ENCODE results near the gene ABLIM2.

The ABLIM2 gene

GRCh38 chr4:8037150-8037769 lies 121.4 kb downstream of the ABLIM2 start:
- TF ChIP-seq, protein P1, sequence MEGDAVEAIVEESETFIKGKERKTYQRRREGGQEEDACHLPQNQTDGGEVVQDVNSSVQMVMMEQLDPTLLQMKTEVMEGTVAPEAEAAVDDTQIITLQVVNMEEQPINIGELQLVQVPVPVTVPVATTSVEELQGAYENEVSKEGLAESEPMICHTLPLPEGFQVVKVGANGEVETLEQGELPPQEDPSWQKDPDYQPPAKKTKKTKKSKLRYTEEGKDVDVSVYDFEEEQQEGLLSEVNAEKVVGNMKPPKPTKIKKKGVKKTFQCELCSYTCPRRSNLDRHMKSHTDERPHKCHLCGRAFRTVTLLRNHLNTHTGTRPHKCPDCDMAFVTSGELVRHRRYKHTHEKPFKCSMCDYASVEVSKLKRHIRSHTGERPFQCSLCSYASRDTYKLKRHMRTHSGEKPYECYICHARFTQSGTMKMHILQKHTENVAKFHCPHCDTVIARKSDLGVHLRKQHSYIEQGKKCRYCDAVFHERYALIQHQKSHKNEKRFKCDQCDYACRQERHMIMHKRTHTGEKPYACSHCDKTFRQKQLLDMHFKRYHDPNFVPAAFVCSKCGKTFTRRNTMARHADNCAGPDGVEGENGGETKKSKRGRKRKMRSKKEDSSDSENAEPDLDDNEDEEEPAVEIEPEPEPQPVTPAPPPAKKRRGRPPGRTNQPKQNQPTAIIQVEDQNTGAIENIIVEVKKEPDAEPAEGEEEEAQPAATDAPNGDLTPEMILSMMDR (conservative IDR thresholded peaks at IDR 0.05), result no peak
- no peak overlapping the region for H3K27ac ChIP-seq

DNA sequence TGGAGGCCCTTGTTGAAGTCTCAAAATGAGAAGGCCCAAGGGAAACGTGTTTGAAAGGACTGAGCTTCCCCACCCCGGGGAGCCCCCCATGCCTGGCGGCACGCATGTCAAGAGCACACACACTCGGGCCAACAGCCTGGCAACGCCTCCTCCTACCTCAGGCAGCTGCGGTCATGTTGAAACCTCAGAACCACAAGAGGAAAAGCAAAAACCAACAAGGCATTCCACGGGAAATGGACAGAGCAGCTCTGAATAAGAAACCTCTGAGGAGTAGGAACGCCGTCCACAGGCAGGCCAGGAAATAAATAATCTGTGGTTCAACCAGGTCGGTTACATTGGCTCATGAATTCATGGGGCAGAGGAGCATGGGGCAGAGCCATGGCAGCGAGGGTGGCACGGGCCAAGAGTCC lies 123.2 kb downstream of the ABLIM2 start:
- no peak overlapping the region for H3K27ac ChIP-seq
- TF ChIP-seq, protein P1 (conservative IDR thresholded peaks at IDR 0.05), result no peak

DNA sequence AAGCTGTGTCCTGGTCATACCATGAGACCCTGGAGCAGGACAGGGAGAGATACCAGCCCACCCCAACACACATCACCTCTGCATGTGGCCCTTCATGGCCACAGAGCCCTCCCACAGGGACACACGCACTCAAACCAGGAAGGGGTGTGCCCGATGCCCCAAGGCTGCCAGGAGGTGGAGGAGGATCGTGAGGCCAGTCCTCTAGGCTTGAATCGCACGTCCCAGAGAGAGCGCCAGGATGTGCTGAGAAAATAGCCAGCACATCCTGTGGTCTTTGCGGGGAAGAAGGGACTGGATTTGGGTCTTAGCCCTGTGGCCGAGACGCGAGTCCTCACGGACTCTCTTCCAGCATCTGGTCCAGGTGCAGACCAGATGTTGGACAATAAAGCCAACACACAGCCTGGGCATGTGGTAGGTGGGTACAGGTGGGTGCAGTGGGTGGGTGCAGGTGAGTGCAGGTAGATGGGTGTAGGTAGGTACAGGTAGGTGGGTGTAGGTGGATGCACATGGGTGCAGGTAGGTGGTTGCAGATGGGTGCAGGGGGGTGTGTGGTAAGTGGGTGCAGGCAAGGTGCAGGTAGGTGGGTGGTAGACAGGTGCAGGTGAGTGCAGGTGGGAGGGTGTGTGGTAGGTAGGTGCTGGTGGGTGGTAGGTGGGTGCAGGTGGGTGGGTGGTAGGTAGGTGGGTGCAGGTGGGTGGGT lies 124.6 kb downstream of the ABLIM2 start:
- no peak overlapping the region for H3K27ac ChIP-seq
- TF ChIP-seq, protein P1 (conservative IDR thresholded peaks at IDR 0.05), result no peak

- H3K27ac ChIP-seq, result no peak overlapping the region
- TF ChIP-seq, protein P1 (conservative IDR thresholded peaks at IDR 0.05), result no peak
Observed at GRCh38 chr4:8033067-8033755, 125.4 kb downstream of the ABLIM2 start.

DNA sequence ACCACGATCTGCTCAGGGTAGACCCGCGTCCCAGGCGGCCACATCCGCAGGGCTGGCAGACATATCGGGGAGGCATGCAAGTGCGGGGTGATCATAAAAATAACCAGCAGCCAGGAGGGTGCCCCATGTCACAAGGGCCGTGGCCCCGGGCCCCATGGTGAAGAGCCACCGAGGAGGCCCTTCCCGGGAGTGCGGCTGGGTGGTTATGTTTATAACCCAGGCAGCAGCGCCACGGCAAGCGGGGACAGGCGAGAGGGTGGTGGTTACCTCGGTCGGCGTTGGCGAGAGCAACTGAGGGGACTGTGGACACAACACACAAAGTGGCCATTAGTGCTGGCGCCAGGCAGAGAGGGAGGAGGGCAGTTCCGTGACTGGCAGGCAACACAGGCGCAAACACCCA lies 126.2 kb downstream of the ABLIM2 start:
- TF ChIP-seq, protein P1 (conservative IDR thresholded peaks at IDR 0.05), result no peak

GRCh38 chr4:8030121-8030781 lies 128.4 kb downstream of the ABLIM2 start:
- H3K27ac ChIP-seq, result no peak overlapping the region
- TF ChIP-seq, protein P1 (conservative IDR thresholded peaks at IDR 0.05), result no peak

More for the DNA sequence above, 126.2 kb downstream of the ABLIM2 start:
- no peak overlapping the region for H3K27ac ChIP-seq

DNA sequence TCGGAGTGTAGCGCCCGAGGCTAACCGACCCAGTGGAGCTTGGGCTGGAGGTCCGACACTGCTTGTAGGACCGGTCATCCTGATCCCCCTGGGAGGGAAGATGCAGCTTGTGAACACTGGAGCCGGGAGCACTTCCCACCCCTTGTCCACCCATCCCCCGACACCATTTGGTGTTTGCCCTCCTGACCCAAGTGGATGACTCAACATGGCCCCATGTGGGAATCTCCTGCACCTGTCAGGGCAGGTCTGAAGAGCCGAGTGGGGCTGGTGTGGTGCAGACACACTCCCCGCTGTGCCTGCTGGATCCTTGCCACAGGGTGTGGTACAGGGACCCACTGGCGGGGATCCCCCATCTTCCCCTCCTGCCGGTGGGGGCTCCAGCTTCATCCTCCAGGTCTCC lies 128.9 kb downstream of the ABLIM2 start:
- H3K27ac ChIP-seq, result no peak overlapping the region
- TF ChIP-seq, protein P1 (conservative IDR thresholded peaks at IDR 0.05), result no peak
